ENCODE data around the gene USP34. TPM values are rescaled to one million over a fixed set of nuclear protein-coding genes. Genes with fewer than 3 reads are reported as not detected.

USP34 gene
- total and polyA plus RNA-seq, 2 experiments from 2014 or later, result 42.4 to 94.5 TPM

DNA sequence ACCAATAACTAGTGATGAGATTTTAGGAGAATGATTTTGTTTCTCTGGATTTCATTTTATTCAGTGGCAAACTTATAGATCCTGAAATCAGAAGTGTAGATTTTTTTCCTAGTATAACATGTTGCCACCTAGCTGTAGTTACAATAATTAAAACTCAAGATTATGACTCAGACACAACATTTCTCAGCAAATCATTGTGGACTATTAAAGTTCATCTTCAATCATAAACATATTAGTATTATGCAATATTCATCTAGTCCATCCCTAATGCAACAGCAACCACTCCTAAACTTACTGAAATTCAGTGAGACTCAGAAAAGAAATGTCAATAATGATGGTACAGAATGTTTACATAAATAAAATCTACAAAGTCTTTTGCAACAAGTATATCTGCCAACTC is 51.3 kb downstream of the USP34 start:
- Histone ChIP-seq H3K27me3 (no peaks in the 10 kb centered on the region), H3K4me3 (no peak overlapping the region), H3K9me3 (ENCODE audit: low read depth) (no peaks in the 10 kb centered on the region), H3K36me3 (peaks cover 7% of the 10 kb centered on the region), H3K4me1 (ENCODE audit: low read depth) (peaks cover 8% of the 10 kb centered on the region), H3K27ac (no peak overlapping the region)
- no peak for DNase-seq (ENCODE audit: low read depth in 1 of 2, low spot score in 1 of 2)
- TF ChIP-seq, protein P1, sequence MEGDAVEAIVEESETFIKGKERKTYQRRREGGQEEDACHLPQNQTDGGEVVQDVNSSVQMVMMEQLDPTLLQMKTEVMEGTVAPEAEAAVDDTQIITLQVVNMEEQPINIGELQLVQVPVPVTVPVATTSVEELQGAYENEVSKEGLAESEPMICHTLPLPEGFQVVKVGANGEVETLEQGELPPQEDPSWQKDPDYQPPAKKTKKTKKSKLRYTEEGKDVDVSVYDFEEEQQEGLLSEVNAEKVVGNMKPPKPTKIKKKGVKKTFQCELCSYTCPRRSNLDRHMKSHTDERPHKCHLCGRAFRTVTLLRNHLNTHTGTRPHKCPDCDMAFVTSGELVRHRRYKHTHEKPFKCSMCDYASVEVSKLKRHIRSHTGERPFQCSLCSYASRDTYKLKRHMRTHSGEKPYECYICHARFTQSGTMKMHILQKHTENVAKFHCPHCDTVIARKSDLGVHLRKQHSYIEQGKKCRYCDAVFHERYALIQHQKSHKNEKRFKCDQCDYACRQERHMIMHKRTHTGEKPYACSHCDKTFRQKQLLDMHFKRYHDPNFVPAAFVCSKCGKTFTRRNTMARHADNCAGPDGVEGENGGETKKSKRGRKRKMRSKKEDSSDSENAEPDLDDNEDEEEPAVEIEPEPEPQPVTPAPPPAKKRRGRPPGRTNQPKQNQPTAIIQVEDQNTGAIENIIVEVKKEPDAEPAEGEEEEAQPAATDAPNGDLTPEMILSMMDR (IDR thresholded peaks at IDR 0.05; ENCODE audit: low read depth, low read length), result no peak

- H3K36me3 ChIP-seq, result peaks cover 7% of the 10 kb centered on the region
- H3K27me3 ChIP-seq, result no peaks in the 10 kb centered on the region
- TF ChIP-seq, protein P1 (IDR thresholded peaks at IDR 0.05; ENCODE audit: low read depth, low read length), result no peak
- H3K4me1 ChIP-seq (ENCODE audit: low read depth), result peaks cover 8% of the 10 kb centered on the region
- H3K4me3 ChIP-seq, result no peak overlapping the region
- no peak for DNase-seq (ENCODE audit: low read depth in 1 of 2, low spot score in 1 of 2)
- no peak overlapping the region for H3K27ac ChIP-seq
- H3K9me3 ChIP-seq (ENCODE audit: low read depth), result no peaks in the 10 kb centered on the region
These were observed 51.8 kb downstream of the USP34 start for GRCh38 chr2:61419129-61419528.

DNA sequence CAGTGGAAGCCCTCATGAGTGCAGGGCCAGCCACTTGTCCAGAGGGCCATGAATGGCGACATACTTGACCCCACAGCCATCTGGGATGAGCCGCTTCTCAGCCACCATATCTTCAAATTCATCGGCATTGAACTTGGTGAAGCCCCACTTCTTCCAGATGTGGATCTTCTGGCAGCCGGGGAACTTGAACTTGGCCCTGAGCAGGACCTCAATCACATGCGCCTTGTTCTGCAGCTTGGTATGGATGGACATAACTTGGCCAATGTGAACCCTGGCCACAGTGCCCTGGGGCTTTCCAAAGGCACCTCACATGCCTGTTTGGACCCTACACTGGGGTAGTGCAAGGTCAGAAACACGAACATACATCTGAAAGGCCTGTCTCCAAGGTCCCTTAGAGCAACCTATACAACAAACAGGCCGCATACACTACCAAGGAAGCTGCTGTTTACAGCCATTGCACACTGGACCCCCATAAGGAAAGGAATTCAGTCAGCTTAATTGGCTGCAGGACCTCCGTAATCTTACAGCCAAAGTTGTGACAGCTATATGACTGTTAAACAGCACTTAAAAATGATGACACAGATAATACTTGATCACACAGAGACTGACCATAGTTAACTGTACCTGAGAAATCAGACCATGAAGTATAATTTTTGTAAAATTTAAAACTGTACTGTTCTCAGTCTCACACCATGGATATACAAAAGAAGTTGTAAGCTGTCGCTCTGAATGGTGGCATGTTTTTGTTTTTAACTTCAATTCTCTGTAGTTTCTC is 53.8 kb downstream of the USP34 start:
- Histone ChIP-seq H3K27me3 (no peaks in the 10 kb centered on the region), H3K27ac (peak overlapping the region; percentile 22), H3K36me3 (peaks cover 7% of the 10 kb centered on the region), H3K4me1 (ENCODE audit: low read depth) (peaks cover 8% of the 10 kb centered on the region), H3K9me3 (ENCODE audit: low read depth) (no peaks in the 10 kb centered on the region), H3K4me3 (no peak overlapping the region)
- TF ChIP-seq, protein P1 (IDR thresholded peaks at IDR 0.05; ENCODE audit: low read depth, low read length), result no peak
- no peak for DNase-seq (ENCODE audit: low read depth in 1 of 2, low spot score in 1 of 2)

- DNase-seq (ENCODE audit: low read depth in 1 of 2, low spot score in 1 of 2), result no peak
- no peaks in the 10 kb centered on the region for H3K27me3 ChIP-seq
- H3K36me3 ChIP-seq, result peaks cover 8% of the 10 kb centered on the region
- no peaks in the 10 kb centered on the region for H3K9me3 ChIP-seq (ENCODE audit: low read depth)
- peak overlapping the region; percentile 23 for H3K27ac ChIP-seq
- TF ChIP-seq, protein P1 (IDR thresholded peaks at IDR 0.05; ENCODE audit: low read depth, low read length), result no peak
- no peak overlapping the region for H3K4me3 ChIP-seq
- H3K4me1 ChIP-seq (ENCODE audit: low read depth), result peaks cover 9% of the 10 kb centered on the region
These were observed 55.6 kb downstream of the USP34 start for GRCh38 chr2:61415265-61415664.

- H3K4me1 ChIP-seq (ENCODE audit: low read depth), result peaks cover 9% of the 10 kb centered on the region
- H3K9me3 ChIP-seq (ENCODE audit: low read depth), result no peaks in the 10 kb centered on the region
- H3K27me3 ChIP-seq, result no peaks in the 10 kb centered on the region
- H3K36me3 ChIP-seq, result peaks cover 6% of the 10 kb centered on the region
- peak overlapping the region; percentile 23 for H3K27ac ChIP-seq
- TF ChIP-seq, protein P1 (IDR thresholded peaks at IDR 0.05; ENCODE audit: low read depth, low read length), result no peak
- H3K4me3 ChIP-seq, result no peak overlapping the region
- DNase-seq (ENCODE audit: low read depth in 1 of 2, low spot score in 1 of 2), result no peak
These were observed 56.2 kb downstream of the USP34 start for GRCh38 chr2:61414674-61415073.
